Measurements from ENCODE around the gene TEX55. TPM values are rescaled to one million over a fixed set of nuclear protein-coding genes. Genes with fewer than 3 reads are reported as not detected.

The TEX55 gene
- total RNA-seq, 3 donors from 2014 or later (not counting 1 experiment from before 2014, with no cell fraction given): not detected

- DNase-seq: no peak
- no peak for ATAC-seq
Measured at GRCh38 chr3:119191800-119192199, 45.8 kb downstream of the TEX55 start.

GRCh38 chr3:119194237-119195150, 48.5 kb downstream of the TEX55 start:
- Mint-ChIP-seq H3K27ac (no peak overlapping the region), H3K4me1 (no peaks in the 10 kb centered on the region), H3K4me3 (no peak overlapping the region), H3K36me3 (no peaks in the 10 kb centered on the region), H3K27me3 (ENCODE audit: low read depth in 2 of 2) (no peaks in the 10 kb centered on the region), H3K9me3 (no peaks in the 10 kb centered on the region)
- intact Hi-C loops (cut with micrococcal nuclease): no loop called here
- H3K36me3 ChIP-seq (ENCODE audit: control insufficient read depth, insufficient read depth, low read length): no peaks in the 10 kb centered on the region
- H3K4me3 ChIP-seq (ENCODE audit: low read length): no peak overlapping the region
- 97% methylated on average over 7 of the region's 7 CpGs for WGBS (ENCODE audit: insufficient coverage)
- H3K27ac ChIP-seq (ENCODE audit: low read length): no peak overlapping the region
- H3K9me3 ChIP-seq (ENCODE audit: control insufficient read depth, insufficient read depth, low read length): no peaks in the 10 kb centered on the region
- DNase-seq (no peak), ATAC-seq (no peak)
- no peak for TF ChIP-seq CTCF (IDR thresholded peaks at IDR 0.05)
- no peaks in the 10 kb centered on the region for H3K27me3 ChIP-seq (ENCODE audit: control insufficient read depth, insufficient read depth, low read length)
- no peaks in the 10 kb centered on the region for H3K4me1 ChIP-seq (ENCODE audit: control insufficient read depth, insufficient read depth, low read length)

More at GRCh38 chr3:119191800-119192199, 45.8 kb downstream of the TEX55 start:
- Histone ChIP-seq H3K27me3 (ENCODE audit: control insufficient read depth, insufficient read depth, low read length) (no peaks in the 10 kb centered on the region), H3K4me1 (ENCODE audit: control insufficient read depth, insufficient read depth, low read length) (no peaks in the 10 kb centered on the region), H3K4me3 (ENCODE audit: low read length) (no peak overlapping the region), H3K36me3 (ENCODE audit: control insufficient read depth, insufficient read depth, low read length) (no peaks in the 10 kb centered on the region), H3K27ac (ENCODE audit: low read length) (no peak overlapping the region), H3K9me3 (ENCODE audit: control insufficient read depth, insufficient read depth, low read length) (no peaks in the 10 kb centered on the region)
- H3K27me3 Mint-ChIP-seq (ENCODE audit: low read depth in 2 of 2): no peaks in the 10 kb centered on the region
- no peak overlapping the region for H3K27ac Mint-ChIP-seq
- no peaks in the 10 kb centered on the region for H3K4me1 Mint-ChIP-seq
- TF ChIP-seq CTCF (IDR thresholded peaks at IDR 0.05): no peak
- intact Hi-C loops (cut with micrococcal nuclease): no loop called here
- no peaks in the 10 kb centered on the region for H3K36me3 Mint-ChIP-seq
- H3K4me3 Mint-ChIP-seq: no peak overlapping the region
- H3K9me3 Mint-ChIP-seq: no peaks in the 10 kb centered on the region
- WGBS (ENCODE audit: insufficient coverage): 90% methylated on average over 1 of the region's 1 CpG

- 95% methylated on average over 1 of the region's 1 CpG for WGBS (ENCODE audit: insufficient coverage)
Measured at GRCh38 chr3:119195151-119195476, 49.1 kb downstream of the TEX55 start.

More at GRCh38 chr3:119195151-119195476, 49.1 kb downstream of the TEX55 start:
- no peak for ATAC-seq
- H3K36me3 ChIP-seq (ENCODE audit: control insufficient read depth, insufficient read depth, low read length): no peaks in the 10 kb centered on the region
- Mint-ChIP-seq H3K9me3 (no peaks in the 10 kb centered on the region), H3K4me3 (no peak overlapping the region), H3K27me3 (ENCODE audit: low read depth in 2 of 2) (no peaks in the 10 kb centered on the region), H3K36me3 (no peaks in the 10 kb centered on the region), H3K4me1 (no peaks in the 10 kb centered on the region), H3K27ac (no peak overlapping the region)
- H3K27me3 ChIP-seq (ENCODE audit: control insufficient read depth, insufficient read depth, low read length): no peaks in the 10 kb centered on the region
- H3K27ac ChIP-seq (ENCODE audit: low read length): no peak overlapping the region
- no peak for DNase-seq
- H3K9me3 ChIP-seq (ENCODE audit: control insufficient read depth, insufficient read depth, low read length): no peaks in the 10 kb centered on the region
- TF ChIP-seq CTCF (IDR thresholded peaks at IDR 0.05): no peak
- no peak overlapping the region for H3K4me3 ChIP-seq (ENCODE audit: low read length)
- intact Hi-C loops (cut with micrococcal nuclease): no loop called here
- H3K4me1 ChIP-seq (ENCODE audit: control insufficient read depth, insufficient read depth, low read length): no peaks in the 10 kb centered on the region

Data from natural killer cell (primary cell).